ENCODE data around the gene FBXL5. TPM values are rescaled to one million over a fixed set of nuclear protein-coding genes. Genes with fewer than 3 reads are reported as not detected.

The FBXL5 gene
- total and polyA plus RNA-seq, 2 donors (not counting 1 experiment from before 2014, with no cell fraction given): 21.2 to 41.0 TPM

- peak overlapping the region; percentile 96 for H3K4me3 Mint-ChIP-seq
- DNase-seq (no peak), ATAC-seq (ENCODE audit: low read depth) (no peak)
- H3K4me1 Mint-ChIP-seq: peaks cover 38% of the 10 kb centered on the region
- peaks cover 44% of the 10 kb centered on the region for H3K79me2 ChIP-seq (ENCODE audit: control insufficient read depth, insufficient read depth, low read length)
- peaks cover 24% of the 10 kb centered on the region for H4K20me1 ChIP-seq (ENCODE audit: control insufficient read depth, insufficient read depth, low read length, poor library complexity, severe bottlenecking)
- peak overlapping the region; percentile 95 for H3K9ac ChIP-seq (ENCODE audit: low read length)
- no peaks in the 10 kb centered on the region for H3K9me3 ChIP-seq (ENCODE audit: control extremely low read depth in 1 of 3, control insufficient read depth in 2 of 3, insufficient read depth in 1 of 3, low read length in 2 of 3)
- no peaks in the 10 kb centered on the region for H3K36me3 ChIP-seq (replicated peaks in 1 of 2; ENCODE audit: control extremely low read depth in 1 of 2, control insufficient read depth in 1 of 2, extremely low read depth in 1 of 2, insufficient read depth in 2 of 2, low read length in 1 of 2)
- H3K9me3 Mint-ChIP-seq (ENCODE audit: insufficient read depth): no peaks in the 10 kb centered on the region
- H3K27me3 ChIP-seq (replicated peaks in 1 of 4; ENCODE audit: control extremely low read depth in 1 of 4, control insufficient read depth in 3 of 4, insufficient read depth in 4 of 4, low read length in 3 of 4): no peaks in the 10 kb centered on the region
- peak overlapping the region; percentile 30 to 87 (median 85) for H3K4me3 ChIP-seq (ENCODE audit: control extremely low read depth in 1 of 5, extremely low read depth in 1 of 5, insufficient read depth in 1 of 5, low read depth in 2 of 5, low read length in 4 of 5)
- intact Hi-C loops (cut with micrococcal nuclease): loop anchor here (10.0 kb wide), 3 partner anchors 119 to 569 kb away; partner anchors contain the start of genes CD38 and TAPT1
- peak overlapping the region; percentile 100 for H2AFZ ChIP-seq (ENCODE audit: insufficient read depth, low read depth, low read length, poor library complexity, severe bottlenecking)
- peak overlapping the region; percentile 87 for H3K4me2 ChIP-seq (replicated peaks; ENCODE audit: low read depth, low read length, poor library complexity, severe bottlenecking)
- H3K27ac Mint-ChIP-seq: peak overlapping the region; percentile 99
- peaks cover 29 to 37% of the 10 kb centered on the region in 2 donors for H3K4me1 ChIP-seq (ENCODE audit: control insufficient read depth in 2 of 2, insufficient read depth in 2 of 2, low read length in 2 of 2)
- peak overlapping the region; percentile 88 to 97 for H3K27ac ChIP-seq (ENCODE audit: low read length in 2 of 2)
- CTCF ChIA-PET: interaction anchor here (0.9 to 2.2 kb wide), 3 partner anchors 20 to 101 kb away, joined by 3 to 9 read pairs (median 4); partner anchors contain the start of gene FAM200B
- 97% methylated on average over 10 of the region's 12 CpGs for WGBS (ENCODE audit: insufficient coverage)
- no peak for TF ChIP-seq CTCF (IDR thresholded peaks at IDR 0.05)
- TF ChIP-seq EZH2 (IDR thresholded peaks at IDR 0.05; ENCODE audit: borderline replicate concordance, insufficient read depth, low read depth, low read length, poor library complexity, severe bottlenecking): no peak
- POLR2A ChIA-PET: interaction anchor here (0.6 to 2.3 kb wide), 4 partner anchors 10 to 26 kb away, joined by 3 to 8 read pairs (median 3); partner anchors contain the start of gene FAM200B
- no peaks in the 10 kb centered on the region for H3K27me3 Mint-ChIP-seq
Observed at GRCh38 chr4:15656038-15656470, 897 bp upstream of the FBXL5 start.

GRCh38 chr4:15654593-15655222 lies 449 bp downstream of the FBXL5 start:
- Histone ChIP-seq H3K9me3 (ENCODE audit: control extremely low read depth in 1 of 3, control insufficient read depth in 2 of 3, insufficient read depth in 1 of 3, low read length in 2 of 3) (no peaks in the 10 kb centered on the region), H3K36me3 (replicated peaks in 1 of 2; ENCODE audit: control extremely low read depth in 1 of 2, control insufficient read depth in 1 of 2, extremely low read depth in 1 of 2, insufficient read depth in 2 of 2, low read length in 1 of 2) (no peaks in the 10 kb centered on the region), H3K27ac (ENCODE audit: low read length in 2 of 2) (peak overlapping the region; percentile 64 to 97), H3K4me2 (replicated peaks; ENCODE audit: low read depth, low read length, poor library complexity, severe bottlenecking) (peak overlapping the region; percentile 87), H2AFZ (ENCODE audit: insufficient read depth, low read depth, low read length, poor library complexity, severe bottlenecking) (peak overlapping the region; percentile 100), H3K4me3 (ENCODE audit: control extremely low read depth in 1 of 5, extremely low read depth in 1 of 5, insufficient read depth in 1 of 5, low read depth in 2 of 5, low read length in 4 of 5) (peak overlapping the region; percentile 74 to 87 (median 85)), H3K27me3 (replicated peaks in 1 of 4; ENCODE audit: control extremely low read depth in 1 of 4, control insufficient read depth in 3 of 4, insufficient read depth in 4 of 4, low read length in 3 of 4) (no peaks in the 10 kb centered on the region), H3K9ac (ENCODE audit: low read length) (peak overlapping the region; percentile 95), H3K79me2 (ENCODE audit: control insufficient read depth, insufficient read depth, low read length) (peaks cover 57% of the 10 kb centered on the region), H3K4me1 (ENCODE audit: control insufficient read depth in 2 of 2, insufficient read depth in 2 of 2, low read length in 2 of 2) (peaks cover 31 to 45% of the 10 kb centered on the region in 2 donors), H4K20me1 (ENCODE audit: control insufficient read depth, insufficient read depth, low read length, poor library complexity, severe bottlenecking) (peaks cover 37% of the 10 kb centered on the region)
- Mint-ChIP-seq H3K27ac (peak overlapping the region; percentile 99), H3K27me3 (no peaks in the 10 kb centered on the region), H3K9me3 (ENCODE audit: insufficient read depth) (no peaks in the 10 kb centered on the region), H3K4me3 (peak overlapping the region; percentile 97), H3K4me1 (peaks cover 48% of the 10 kb centered on the region)
- ATAC-seq (ENCODE audit: low read depth) (peak; percentile 67), DNase-seq (no peak)
- CTCF ChIA-PET: interaction anchor here (0.8 to 2.2 kb wide), 4 partner anchors 11 to 27 kb away, joined by 3 to 9 read pairs (median 4); partner anchors contain the start of gene FAM200B
- intact Hi-C loops (cut with micrococcal nuclease): loop anchor here (1.0 to 10.0 kb wide), 8 partner anchors 27 to 652 kb away; partner anchors contain the start of genes CD38, CPEB2, FAM200B and TAPT1
- WGBS (ENCODE audit: insufficient coverage): under 1% methylated on average over 65 of the region's 66 CpGs
- no peak for TF ChIP-seq CTCF (IDR thresholded peaks at IDR 0.05)
- no peak for TF ChIP-seq EZH2 (IDR thresholded peaks at IDR 0.05; ENCODE audit: borderline replicate concordance, insufficient read depth, low read depth, low read length, poor library complexity, severe bottlenecking)
- POLR2A ChIA-PET: interaction anchor here (2.3 kb wide), 1 partner anchor 27 kb away, joined by 8 read pairs; the partner anchor contains the start of gene FAM200B
